ENCODE data around the gene ABCG2.

DNA sequence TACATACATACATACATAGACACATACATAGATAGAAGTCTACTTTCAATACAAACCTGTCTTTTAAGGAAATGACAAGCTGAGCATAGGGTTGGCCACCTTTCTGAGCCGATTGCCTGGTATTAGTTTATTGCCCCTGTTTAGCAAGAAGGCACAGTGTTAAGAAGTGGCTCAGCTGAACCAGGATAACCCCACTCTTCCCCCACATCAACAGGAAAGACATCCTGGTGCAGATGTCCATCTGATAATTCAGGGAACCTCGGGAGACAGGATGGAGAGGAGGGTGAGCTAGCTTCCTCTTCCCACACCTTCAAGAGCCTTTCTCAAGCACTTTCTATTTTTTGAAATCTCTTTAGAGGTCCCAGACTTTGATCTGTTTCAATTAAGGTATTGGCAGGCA, 98.7 kb downstream of the ABCG2 start:
- TF ChIP-seq POLR2A (IDR thresholded peaks at IDR 0.05): no peak
- TF ChIP-seq, protein P1, sequence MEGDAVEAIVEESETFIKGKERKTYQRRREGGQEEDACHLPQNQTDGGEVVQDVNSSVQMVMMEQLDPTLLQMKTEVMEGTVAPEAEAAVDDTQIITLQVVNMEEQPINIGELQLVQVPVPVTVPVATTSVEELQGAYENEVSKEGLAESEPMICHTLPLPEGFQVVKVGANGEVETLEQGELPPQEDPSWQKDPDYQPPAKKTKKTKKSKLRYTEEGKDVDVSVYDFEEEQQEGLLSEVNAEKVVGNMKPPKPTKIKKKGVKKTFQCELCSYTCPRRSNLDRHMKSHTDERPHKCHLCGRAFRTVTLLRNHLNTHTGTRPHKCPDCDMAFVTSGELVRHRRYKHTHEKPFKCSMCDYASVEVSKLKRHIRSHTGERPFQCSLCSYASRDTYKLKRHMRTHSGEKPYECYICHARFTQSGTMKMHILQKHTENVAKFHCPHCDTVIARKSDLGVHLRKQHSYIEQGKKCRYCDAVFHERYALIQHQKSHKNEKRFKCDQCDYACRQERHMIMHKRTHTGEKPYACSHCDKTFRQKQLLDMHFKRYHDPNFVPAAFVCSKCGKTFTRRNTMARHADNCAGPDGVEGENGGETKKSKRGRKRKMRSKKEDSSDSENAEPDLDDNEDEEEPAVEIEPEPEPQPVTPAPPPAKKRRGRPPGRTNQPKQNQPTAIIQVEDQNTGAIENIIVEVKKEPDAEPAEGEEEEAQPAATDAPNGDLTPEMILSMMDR (IDR thresholded peaks at IDR 0.05): no peak

Measured in prostate gland (tissue), 2 donors.